Hepatocyte (in vitro differentiated cells): Measurements from ENCODE around the gene FAM167B.

Source experiments
- EZH2 ChIP-seq: fragments of 200-600 bp; sonication (generic); IDR thresholded peaks from 2 replicates; pipeline ENCODE4 v1.6.1; 2016; ENCODE audit warnings: antibody characterized with exemption, mild to moderate bottlenecking, borderline replicate concordance
- EZH2phosphoT487 ChIP-seq: fragments of 200-600 bp; sonication (generic); IDR thresholded peaks from one replicate; pipeline ENCODE4 v1.6.1; 2018; ENCODE audit warnings: antibody characterized with exemption, mild to moderate bottlenecking, low read depth, moderate library complexity; ENCODE audit not compliant: unreplicated experiment, severe bottlenecking

DNA sequence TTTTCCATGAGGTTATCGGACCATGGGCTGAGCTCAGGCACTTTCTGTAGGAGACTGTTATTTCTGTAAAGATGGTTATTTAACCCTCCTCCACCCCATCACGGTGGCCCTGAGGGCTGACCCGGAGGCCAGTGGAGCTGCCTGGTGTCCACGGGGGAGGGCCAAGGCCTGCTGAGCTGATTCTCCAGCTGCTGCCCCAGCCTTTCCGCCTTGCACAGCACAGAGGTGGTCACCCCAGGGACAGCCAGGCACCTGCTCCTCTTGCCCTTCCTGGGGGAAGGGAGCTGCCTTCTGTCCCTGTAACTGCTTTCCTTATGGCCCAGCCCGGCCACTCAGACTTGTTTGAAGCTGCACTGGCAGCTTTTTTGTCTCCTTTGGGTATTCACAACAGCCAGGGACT lies 49.2 kb upstream of the FAM167B start:
- TF ChIP-seq EZH2 (no peak), EZH2phosphoT487 (no peak)
